Hepatocyte (in vitro differentiated cells): ENCODE results near the gene AKAP10. TPM values are rescaled to one million over a fixed set of nuclear protein-coding genes. Genes with fewer than 3 reads are reported as not detected.
A peak's percentile ranks its signal among the peaks of the same experiment; 100 is the strongest.
"Not testable (repeated sequence)": the region's sequence is repeated elsewhere in the genome, so short reads cannot be mapped to it uniquely, and the experiment has no call there.

Experiments used
- DNase-seq: peaks from one replicate; pipeline ENCODE4 v3.0.0-alpha.2; 2016; ENCODE audit warnings: low spot score
- H2AFZ ChIP-seq: fragments of 200-600 bp; sonication (generic); 2 replicates; pipeline ENCODE4 v1.6.0; 2016; ENCODE audit warnings: antibody characterized with exemption, mild to moderate bottlenecking
- H3K27ac ChIP-seq: fragments of 200-600 bp; sonication (generic); 2 replicates; pipeline ENCODE4 v1.5.1; 2016; ENCODE audit warnings: mild to moderate bottlenecking
- H3K27me3 ChIP-seq: fragments of 200-600 bp; sonication (generic); 2 replicates; pipeline ENCODE4 v1.6.1; 2016
- H3K36me3 ChIP-seq: fragments of 200-600 bp; sonication (generic); replicated peaks from 2 replicates; pipeline ENCODE4 v1.5.1; 2016; ENCODE audit warnings: low read depth; ENCODE audit not compliant: insufficient read depth
- H3K4me1 ChIP-seq: fragments of 200-600 bp; sonication (generic); 2 replicates; pipeline ENCODE4 v1.5.1; 2016; ENCODE audit warnings: mild to moderate bottlenecking, moderate library complexity; ENCODE audit not compliant: insufficient read depth
- H3K4me2 ChIP-seq: fragments of 200-600 bp; sonication (generic); 2 replicates; pipeline ENCODE4 v1.6.0; 2016
- H3K4me3 ChIP-seq: fragments of 200-600 bp; sonication (generic); 2 replicates; pipeline ENCODE4 v1.5.1; 2016; ENCODE audit warnings: mild to moderate bottlenecking
- H3K79me2 ChIP-seq: fragments of 200-600 bp; sonication (generic); 2 replicates; pipeline ENCODE4 v1.6.0; 2017; ENCODE audit warnings: mild to moderate bottlenecking
- H3K9me2 ChIP-seq: fragments of 200-600 bp; sonication (generic); replicated peaks from 2 replicates; pipeline ENCODE4 v1.6.0; 2017; ENCODE audit warnings: mild to moderate bottlenecking; ENCODE audit not compliant: insufficient read depth
- H3K9me3 ChIP-seq: fragments of 200-600 bp; sonication (generic); 2 replicates; pipeline ENCODE4 v1.5.1; 2016; ENCODE audit warnings: low read depth, mild to moderate bottlenecking
- H4K20me1 ChIP-seq: fragments of 200-600 bp; sonication (generic); 2 replicates; pipeline ENCODE4 v1.6.0; 2016; ENCODE audit warnings: mild to moderate bottlenecking; ENCODE audit not compliant: insufficient read depth, poor library complexity, severe bottlenecking
- EZH2 ChIP-seq: fragments of 200-600 bp; sonication (generic); IDR thresholded peaks from 2 replicates; pipeline ENCODE4 v1.6.1; 2016; ENCODE audit warnings: antibody characterized with exemption, mild to moderate bottlenecking, borderline replicate concordance
- EZH2phosphoT487 ChIP-seq: fragments of 200-600 bp; sonication (generic); IDR thresholded peaks from one replicate; pipeline ENCODE4 v1.6.1; 2018; ENCODE audit warnings: antibody characterized with exemption, mild to moderate bottlenecking, low read depth, moderate library complexity; ENCODE audit not compliant: unreplicated experiment, severe bottlenecking
- WGBS: methylation state at CpG from one replicate; pipeline ENCODE4 v1.1.6; 2016; ENCODE audit warnings: low lambda C conversion rate; ENCODE audit errors: missing lambda C conversion rate; 5-methylcytosine and 5-hydroxymethylcytosine counted together
- polyA plus RNA-seq: library from polyadenylated mRNA; unstranded; fragments of >200 nt; fragmentation: Nextera tagmentation; extraction: Ambion mirVana; gene quantifications from 2 replicates; pipeline ENCODE4 v1.2.1, GENCODE V29; 2016
- total RNA-seq: library from RNA; depleted of rRNA; stranded (reverse); fragments of >200 nt; gene quantifications from 2 replicates; pipeline ENCODE4 v1.2.3, GENCODE V29; 2014
- TF ChIP-seq, protein P1 (sequence below): fragments of 200-600 bp; sonication (generic); IDR thresholded peaks from 2 replicates; pipeline ENCODE4 v1.5.1; 2016; ENCODE audit warnings: antibody characterized with exemption, mild to moderate bottlenecking; ENCODE audit not compliant: poor library complexity

Gene AKAP10
- total and polyA plus RNA-seq, 2 experiments from 2014 or later: 17.6 to 19.6 TPM

DNA sequence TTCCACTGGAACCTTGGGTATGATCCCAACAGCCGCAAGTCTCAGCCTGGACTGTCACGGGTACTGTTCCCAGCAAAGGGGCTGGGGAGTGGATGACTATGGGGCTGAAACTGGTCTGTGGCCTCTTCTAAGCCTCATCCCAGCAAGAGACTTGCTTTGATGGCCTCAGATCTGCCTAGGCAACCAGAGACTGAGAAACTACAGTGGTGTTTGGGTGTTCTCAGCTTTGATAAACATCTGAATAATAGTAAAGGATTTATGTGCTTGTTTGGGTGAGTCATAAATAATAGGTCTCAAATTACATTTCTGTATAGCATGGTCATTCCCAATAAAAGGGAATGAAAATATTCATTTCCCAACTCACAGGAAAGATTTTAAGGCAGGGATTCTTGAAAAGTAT lies 79.7 kb downstream of the AKAP10 start:
- Histone ChIP-seq H3K79me2 (no peaks in the 10 kb centered on the region), H3K27me3 (no peaks in the 10 kb centered on the region), H4K20me1 (no peaks in the 10 kb centered on the region), H3K36me3 (no peaks in the 10 kb centered on the region), H3K9me3 (no peaks in the 10 kb centered on the region), H3K4me1 (peaks cover 9% of the 10 kb centered on the region), H3K4me2 (peak overlapping the region; percentile 17), H2AFZ (no peak overlapping the region), H3K9me2 (no peaks in the 10 kb centered on the region), H3K4me3 (no peak overlapping the region), H3K27ac (peak overlapping the region; percentile 76)
- 74% methylated on average over 2 of the region's 2 CpGs for WGBS
- DNase-seq: peak; percentile 9
- no peak for TF ChIP-seq EZH2phosphoT487
- TF ChIP-seq, protein P1, sequence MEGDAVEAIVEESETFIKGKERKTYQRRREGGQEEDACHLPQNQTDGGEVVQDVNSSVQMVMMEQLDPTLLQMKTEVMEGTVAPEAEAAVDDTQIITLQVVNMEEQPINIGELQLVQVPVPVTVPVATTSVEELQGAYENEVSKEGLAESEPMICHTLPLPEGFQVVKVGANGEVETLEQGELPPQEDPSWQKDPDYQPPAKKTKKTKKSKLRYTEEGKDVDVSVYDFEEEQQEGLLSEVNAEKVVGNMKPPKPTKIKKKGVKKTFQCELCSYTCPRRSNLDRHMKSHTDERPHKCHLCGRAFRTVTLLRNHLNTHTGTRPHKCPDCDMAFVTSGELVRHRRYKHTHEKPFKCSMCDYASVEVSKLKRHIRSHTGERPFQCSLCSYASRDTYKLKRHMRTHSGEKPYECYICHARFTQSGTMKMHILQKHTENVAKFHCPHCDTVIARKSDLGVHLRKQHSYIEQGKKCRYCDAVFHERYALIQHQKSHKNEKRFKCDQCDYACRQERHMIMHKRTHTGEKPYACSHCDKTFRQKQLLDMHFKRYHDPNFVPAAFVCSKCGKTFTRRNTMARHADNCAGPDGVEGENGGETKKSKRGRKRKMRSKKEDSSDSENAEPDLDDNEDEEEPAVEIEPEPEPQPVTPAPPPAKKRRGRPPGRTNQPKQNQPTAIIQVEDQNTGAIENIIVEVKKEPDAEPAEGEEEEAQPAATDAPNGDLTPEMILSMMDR: no peak
- TF ChIP-seq EZH2: no peak

DNA sequence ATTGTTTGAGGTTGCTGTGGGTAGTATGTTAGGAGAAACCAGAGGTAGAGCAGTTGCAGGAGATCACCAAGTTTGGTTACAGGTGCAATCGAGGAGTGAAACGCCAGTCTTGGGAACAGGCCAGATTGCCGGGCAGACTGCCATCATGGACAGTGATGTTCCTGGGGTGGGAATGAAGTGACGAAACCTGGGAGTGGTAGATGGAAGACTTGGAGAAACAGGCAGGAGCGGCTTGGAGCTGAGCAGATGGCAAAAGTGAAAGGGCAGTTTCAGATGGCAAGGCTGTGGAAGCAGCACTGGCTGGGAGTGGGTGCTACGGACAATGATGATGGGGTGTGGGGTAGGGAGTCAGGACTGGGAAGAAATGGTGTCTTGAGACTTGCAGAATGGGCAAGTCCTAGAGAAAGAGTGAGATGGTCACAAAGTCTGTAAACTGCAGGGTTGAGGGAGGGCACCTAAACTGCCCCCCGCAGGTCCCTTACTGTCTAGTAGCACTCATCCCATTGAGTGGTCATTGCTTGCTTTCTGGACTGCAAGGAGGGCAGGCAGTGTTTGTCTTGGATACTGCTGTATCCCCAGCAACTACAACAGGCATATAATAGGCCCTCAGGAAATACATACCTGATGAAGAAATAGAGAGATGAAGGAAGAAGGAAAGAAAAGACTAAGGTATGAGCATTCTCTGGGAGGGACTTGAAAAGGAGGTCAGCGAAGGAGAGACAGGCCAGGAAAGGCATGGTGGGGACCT lies 80.4 kb downstream of the AKAP10 start:
- no peaks in the 10 kb centered on the region for H3K9me3 ChIP-seq
- TF ChIP-seq EZH2phosphoT487 (no peak), EZH2 (no peak)
- TF ChIP-seq, protein P1: no peak
- peak overlapping the region; percentile 17 for H3K4me2 ChIP-seq
- H4K20me1 ChIP-seq: no peaks in the 10 kb centered on the region
- DNase-seq: no peak
- peak overlapping the region; percentile 76 for H3K27ac ChIP-seq
- H3K36me3 ChIP-seq: no peaks in the 10 kb centered on the region
- no peaks in the 10 kb centered on the region for H3K9me2 ChIP-seq
- H3K4me1 ChIP-seq: peaks cover 9% of the 10 kb centered on the region
- H3K27me3 ChIP-seq: no peaks in the 10 kb centered on the region
- 87% methylated on average over 8 of the region's 8 CpGs for WGBS
- no peak overlapping the region for H3K4me3 ChIP-seq
- no peak overlapping the region for H2AFZ ChIP-seq
- H3K79me2 ChIP-seq: no peaks in the 10 kb centered on the region

DNA sequence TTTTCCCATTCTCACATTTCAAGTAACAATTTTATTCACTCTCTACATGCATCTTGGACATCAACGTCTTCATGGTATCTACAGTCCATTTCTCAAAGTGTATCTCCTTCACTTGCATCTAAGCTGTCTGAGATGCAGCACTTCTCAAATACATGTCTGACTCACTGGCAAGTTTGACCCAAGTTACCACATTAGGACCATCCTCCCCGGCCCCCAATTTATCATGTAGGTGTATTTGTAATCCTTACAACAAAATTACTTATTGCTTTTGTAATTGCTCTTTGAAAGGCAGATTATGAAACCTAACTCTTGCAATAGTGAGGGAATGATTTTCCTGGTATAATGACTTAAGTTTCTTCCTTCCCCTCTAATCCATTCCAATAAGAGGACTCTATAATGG lies 80.9 kb downstream of the AKAP10 start:
- Histone ChIP-seq H2AFZ (no peak overlapping the region), H3K9me3 (no peaks in the 10 kb centered on the region), H3K4me1 (peaks cover 9% of the 10 kb centered on the region), H3K79me2 (no peaks in the 10 kb centered on the region), H3K9me2 (no peaks in the 10 kb centered on the region), H3K27ac (no peak overlapping the region), H3K4me2 (no peak overlapping the region), H3K4me3 (no peak overlapping the region), H3K36me3 (no peaks in the 10 kb centered on the region), H4K20me1 (no peaks in the 10 kb centered on the region), H3K27me3 (no peaks in the 10 kb centered on the region)
- 96% methylated on average over 2 of the region's 2 CpGs for WGBS
- no peak for DNase-seq
- TF ChIP-seq, protein P1: no peak
- no peak for TF ChIP-seq EZH2phosphoT487
- no peak for TF ChIP-seq EZH2

DNA sequence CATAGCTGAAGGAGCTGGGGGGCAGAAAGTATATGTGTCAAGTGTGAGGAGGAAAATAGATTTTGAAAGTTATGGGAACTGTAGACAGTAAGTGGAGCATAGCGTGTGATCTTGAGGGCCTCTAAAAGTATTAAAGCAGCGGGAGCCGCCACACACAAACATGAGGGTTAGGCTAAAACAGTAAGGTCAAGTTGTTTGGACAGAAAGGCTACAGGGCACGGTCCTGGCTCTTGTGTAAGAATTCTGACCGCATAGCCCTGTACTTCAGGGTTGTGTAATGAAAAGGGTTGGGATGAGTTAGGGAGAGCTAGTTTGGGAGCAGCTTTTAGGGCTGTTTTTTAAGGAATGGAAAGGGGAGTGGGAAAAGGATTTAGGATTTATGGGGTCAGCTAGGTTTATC lies 87.1 kb downstream of the AKAP10 start:
- H3K9me2 ChIP-seq, H3K36me3 ChIP-seq, H4K20me1 ChIP-seq, H3K4me3 ChIP-seq, H3K27me3 ChIP-seq, H3K27ac ChIP-seq, H3K9me3 ChIP-seq, DNase-seq, H3K79me2 ChIP-seq, H3K4me1 ChIP-seq, H3K4me2 ChIP-seq, H2AFZ ChIP-seq: not testable (repeated sequence)
- WGBS: 89% methylated on average over 5 of the region's 5 CpGs

DNA sequence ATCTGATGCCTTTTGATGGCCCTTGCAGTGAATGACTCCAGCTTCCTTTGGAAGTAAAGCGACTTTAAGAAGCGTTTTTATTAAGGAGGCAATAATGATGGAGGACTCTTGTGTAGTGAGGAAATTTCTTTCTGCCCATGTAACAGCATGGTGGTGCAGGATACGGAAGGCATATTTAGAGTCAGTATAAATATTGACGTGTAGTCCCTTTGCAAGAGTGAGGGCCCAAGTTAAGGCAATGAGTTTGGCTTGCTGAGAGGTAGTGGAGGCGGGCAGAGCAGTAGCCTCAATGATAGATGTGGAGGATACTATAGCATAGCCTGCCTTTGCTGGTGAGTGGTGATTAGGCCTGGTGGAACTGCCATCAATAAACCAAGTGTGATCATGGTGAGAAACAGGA lies 87.6 kb downstream of the AKAP10 start:
- H2AFZ ChIP-seq, H4K20me1 ChIP-seq, H3K4me1 ChIP-seq, H3K36me3 ChIP-seq, H3K9me3 ChIP-seq, H3K27ac ChIP-seq, H3K9me2 ChIP-seq, H3K27me3 ChIP-seq, H3K79me2 ChIP-seq, H3K4me3 ChIP-seq, H3K4me2 ChIP-seq, DNase-seq: not testable (repeated sequence)
- 95% methylated on average over 5 of the region's 5 CpGs for WGBS
